Activated CD8-positive, alpha-beta memory T cell treated with anti-CD3 and anti-CD28 coated beads for 24 hours (primary cell): Measurements from ENCODE around the gene PROSER3.

Source experiments
- DNase-seq: peaks from one replicate; pipeline ENCODE4 v3.0.0-alpha.2; 2020

PROSER3 gene

DNA sequence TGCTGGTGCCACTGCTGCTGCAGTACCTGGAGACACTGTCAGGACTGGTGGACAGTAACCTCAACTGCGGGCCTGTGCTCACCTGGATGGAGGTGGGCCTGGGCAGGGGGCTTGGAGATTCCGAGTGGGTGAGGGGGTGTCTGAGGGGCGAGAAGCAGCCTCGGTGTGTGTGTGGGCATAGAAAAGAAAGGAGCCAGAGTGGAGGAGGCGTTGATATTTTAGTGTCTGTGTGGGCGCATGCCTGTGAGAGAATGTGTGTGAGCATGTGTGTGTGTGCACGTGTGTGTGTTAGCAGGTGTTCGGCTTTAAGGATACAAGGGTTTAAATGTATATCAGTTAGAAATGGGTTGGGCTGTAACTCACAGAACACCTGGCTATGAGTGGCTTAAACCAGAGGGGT, 21.1 kb downstream of the PROSER3 start:
- no peak for DNase-seq

DNA sequence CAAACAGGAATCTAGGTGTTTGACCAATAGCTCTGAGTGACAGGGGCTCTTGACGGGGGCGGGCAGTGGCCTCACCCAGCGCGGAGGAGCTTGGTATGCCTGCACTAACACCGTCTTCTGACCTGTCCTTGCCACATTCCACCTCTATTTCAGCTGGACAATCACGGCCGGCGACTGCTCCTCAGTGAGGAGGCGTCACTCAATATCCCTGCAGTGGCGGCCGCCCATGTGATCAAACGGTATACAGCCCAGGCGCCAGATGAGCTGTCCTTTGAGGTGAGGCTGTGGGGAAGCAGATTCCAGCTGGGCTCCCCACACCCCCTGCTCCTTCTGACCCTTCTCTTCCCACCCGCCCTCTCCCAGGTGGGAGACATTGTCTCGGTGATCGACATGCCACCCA, 22.1 kb downstream of the PROSER3 start:
- no peak for DNase-seq

DNA sequence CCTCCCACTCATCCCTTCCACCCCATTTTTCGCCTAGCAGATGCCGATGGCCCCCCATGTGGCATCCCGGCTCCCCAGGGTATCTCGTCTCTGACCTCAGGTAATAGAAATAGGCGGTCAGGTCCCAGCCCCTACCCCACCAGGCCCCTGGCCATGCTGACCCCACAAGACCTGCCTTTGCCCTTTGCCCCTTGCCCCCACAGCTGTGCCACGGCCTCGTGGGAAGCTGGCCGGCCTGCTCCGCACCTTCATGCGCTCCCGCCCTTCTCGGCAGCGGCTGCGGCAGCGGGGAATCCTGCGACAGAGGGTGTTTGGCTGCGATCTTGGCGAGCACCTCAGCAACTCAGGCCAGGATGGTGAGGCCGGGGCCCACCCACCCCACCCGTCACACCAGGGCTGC, 22.7 kb downstream of the PROSER3 start:
- DNase-seq: no peak

DNA sequence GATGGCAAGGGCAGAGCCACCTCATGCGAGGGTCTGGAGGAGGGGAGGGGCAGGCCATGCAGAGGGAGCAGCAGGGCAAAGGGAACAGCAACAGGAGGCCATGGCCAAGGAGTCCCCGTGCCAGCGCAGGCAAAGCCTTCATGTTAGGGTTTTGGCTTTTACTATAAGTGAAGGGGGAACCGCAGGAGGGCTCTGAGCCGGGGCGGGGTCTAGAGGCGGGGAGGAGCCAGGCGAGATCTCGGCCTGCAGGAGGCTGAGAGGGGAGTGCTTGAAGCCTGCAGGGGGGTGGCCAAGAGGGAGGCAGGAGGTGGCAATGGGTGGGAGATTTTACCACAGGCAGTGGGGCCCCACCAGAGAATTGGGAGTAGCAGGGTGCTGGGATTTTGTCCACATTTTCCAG, 23.7 kb downstream of the PROSER3 start:
- no peak for DNase-seq

DNA sequence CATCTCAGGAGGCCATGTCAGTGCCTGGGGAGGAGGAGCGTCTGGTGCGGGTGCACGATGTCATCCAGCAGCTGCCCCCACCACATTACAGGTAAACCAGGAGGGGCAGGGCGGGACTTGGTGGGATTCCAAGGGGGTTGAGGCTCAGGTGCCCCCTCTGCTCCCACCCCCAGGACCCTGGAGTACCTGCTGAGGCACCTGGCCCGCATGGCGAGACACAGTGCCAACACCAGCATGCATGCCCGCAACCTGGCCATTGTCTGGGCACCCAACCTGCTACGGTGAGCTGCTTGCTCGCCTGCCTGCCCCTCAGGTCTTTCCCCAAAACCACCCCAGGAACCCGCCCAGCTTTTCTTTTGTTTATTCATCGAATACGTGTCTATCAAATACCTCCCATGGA, 24.6 kb downstream of the PROSER3 start:
- no peak for DNase-seq

DNA sequence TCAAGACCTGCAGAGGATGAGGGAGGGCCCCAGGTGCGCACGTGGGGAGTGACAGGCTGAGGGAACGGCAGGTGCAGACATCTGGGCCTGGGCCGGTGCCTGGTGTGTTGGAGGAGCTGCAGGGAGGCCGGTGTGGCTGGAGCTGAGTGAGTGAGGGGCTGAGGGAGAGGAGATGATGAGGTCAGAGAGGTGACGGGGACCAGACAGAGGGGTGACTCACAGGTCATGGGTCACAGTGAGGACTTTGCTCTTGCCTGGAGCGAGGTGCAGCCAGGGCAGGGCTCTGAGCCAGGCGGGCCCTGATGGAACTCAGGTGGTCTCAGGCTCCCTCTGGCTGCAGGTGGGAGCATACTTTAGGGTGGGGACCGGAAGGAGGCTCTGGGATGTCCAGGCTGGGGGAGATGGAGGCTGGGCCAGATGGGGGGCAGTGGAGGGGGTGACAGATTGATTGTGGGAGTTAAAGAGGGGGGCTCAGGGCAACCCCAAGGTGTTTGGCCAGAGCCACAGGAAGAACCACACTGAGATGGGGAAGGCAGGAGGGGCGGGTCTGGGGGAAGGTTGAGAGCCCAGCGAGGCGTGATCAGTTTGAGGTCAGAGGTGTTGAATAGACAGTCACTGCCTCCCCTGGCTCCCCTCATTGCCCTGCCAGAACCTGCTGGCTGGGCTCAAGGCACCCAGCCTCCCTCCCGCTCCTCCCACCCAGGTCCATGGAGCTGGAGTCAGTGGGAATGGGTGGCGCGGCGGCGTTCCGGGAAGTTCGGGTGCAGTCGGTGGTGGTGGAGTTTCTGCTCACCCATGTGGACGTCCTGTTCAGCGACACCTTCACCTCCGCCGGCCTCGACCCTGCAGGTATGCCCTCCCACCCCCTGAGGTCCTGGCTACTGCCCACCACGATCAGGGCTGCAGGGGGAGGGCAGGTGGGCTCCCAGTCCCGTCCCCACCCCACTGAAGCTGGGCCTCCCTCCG, 25.8 kb downstream of the PROSER3 start:
- no peak for DNase-seq

DNA sequence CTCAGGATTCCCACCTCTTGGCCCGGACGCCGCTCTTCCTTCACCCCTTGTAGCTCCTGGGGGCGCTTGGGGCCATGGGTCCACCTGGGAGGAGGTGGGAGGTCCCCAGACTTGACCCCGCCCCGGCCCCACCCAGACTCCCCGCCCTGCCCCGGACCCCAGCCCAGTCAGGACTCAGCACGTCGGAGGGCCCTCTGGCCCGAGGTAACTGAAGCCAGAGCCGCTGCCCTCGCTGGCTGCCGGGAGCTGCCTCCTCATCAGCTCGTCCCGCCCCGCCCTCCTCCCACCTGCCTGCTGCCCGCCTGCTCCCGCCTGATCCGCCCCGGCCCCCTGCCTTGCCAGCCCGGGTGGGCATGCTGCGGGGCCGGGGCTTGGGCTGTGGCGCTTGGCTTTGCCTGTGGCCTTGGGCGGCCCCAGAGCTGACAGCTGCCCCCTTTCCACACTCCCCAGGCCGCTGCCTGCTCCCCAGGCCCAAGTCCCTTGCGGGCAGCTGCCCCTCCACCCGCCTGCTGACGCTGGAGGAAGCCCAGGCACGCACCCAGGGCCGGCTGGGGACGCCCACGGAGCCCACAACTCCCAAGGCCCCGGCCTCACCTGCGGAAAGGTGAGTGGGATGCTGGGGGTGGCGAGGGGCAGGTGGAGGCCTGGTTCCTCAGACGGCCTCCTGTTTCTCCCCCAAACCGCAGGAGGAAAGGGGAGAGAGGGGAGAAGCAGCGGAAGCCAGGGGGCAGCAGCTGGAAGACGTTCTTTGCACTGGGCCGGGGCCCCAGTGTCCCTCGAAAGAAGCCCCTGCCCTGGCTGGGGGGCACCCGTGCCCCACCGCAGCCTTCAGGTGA, 26.7 kb downstream of the PROSER3 start:
- DNase-seq: no peak

DNA sequence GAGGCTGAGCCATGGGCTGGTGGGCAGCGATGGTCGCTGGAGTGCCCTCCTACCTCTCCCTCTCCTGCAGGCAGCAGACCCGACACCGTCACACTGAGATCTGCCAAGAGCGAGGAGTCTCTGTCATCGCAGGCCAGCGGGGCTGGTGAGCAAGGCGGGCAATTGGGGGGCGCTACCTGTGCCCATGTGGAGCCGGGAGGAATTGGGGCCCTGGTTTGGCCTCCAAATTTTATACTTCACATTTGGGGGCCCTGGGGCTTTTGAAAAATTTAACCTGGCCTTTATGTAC, 27.3 kb downstream of the PROSER3 start:
- no peak for DNase-seq

DNA sequence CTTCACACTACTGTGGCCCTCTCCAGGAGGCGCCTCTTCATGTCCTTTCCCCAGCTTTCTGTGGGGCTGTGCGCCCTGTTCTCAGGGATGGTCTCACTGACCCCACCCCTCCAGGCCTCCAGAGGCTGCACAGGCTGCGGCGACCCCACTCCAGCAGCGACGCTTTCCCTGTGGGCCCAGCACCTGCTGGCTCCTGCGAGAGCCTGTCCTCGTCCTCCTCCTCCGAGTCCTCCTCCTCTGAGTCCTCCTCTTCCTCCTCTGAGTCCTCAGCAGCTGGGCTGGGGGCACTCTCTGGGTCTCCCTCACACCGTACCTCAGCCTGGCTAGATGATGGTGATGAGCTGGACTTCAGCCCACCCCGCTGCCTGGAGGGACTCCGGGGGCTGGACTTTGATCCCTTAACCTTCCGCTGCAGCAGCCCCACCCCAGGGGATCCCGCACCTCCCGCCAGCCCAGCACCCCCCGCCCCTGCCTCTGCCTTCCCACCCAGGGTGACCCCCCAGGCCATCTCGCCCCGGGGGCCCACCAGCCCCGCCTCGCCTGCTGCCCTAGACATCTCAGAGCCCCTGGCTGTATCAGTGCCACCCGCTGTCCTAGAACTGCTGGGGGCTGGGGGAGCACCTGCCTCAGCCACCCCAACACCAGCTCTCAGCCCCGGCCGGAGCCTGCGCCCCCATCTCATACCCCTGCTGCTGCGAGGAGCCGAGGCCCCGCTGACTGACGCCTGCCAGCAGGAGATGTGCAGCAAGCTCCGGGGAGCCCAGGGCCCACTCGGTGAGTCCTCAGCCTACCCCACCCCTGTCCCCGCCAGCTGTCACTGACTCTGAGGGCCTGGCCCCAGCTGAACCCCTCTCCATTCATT, 28.6 kb downstream of the PROSER3 start:
- DNase-seq: no peak

DNA sequence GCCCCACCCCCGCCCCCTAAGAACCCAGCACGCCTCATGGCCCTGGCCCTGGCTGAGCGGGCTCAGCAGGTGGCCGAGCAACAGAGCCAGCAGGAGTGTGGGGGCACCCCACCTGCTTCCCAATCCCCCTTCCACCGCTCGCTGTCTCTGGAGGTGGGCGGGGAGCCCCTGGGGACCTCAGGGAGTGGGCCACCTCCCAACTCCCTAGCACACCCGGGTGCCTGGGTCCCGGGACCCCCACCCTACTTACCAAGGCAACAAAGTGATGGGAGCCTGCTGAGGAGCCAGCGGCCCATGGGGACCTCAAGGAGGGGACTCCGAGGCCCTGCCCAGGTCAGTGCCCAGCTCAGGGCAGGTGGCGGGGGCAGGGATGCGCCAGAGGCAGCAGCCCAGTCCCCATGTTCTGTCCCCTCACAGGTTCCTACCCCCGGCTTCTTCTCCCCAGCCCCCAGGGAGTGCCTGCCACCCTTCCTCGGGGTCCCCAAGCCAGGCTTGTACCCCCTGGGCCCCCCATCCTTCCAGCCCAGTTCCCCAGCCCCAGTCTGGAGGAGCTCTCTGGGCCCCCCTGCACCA, 29.3 kb downstream of the PROSER3 start:
- DNase-seq: no peak

DNA sequence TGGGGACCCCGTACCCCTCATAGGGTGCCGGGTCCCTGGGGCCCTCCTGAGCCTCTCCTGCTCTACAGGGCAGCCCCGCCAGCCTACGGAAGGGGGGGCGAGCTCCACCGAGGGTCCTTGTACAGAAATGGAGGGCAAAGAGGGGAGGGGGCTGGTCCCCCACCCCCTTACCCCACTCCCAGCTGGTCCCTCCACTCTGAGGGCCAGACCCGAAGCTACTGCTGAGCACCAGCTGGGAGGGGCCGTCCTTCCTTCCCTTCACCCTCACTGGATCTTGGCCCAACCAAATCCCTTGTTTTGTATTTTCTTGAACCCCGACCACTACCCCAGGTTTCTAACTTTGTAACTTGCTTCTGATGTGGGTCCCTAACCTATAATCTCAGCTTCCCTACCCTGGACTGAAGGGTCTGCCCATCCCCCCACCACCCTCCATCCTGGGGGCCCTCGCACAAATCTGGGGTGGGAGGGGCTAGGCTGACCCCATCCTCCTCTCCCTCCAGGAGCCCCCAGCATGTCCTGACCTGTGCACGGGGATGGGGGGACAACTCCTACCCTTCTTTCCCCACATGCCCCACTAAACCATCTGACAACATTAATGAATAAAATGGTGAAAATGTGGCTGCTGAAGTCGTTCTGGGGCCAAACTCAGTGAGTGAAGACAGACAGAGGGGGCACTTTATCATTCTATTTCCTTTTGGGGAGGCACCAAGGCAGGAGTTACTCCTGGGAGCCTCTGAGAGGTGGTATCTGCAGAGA, 30.4 kb downstream of the PROSER3 start:
- DNase-seq: no peak

DNA sequence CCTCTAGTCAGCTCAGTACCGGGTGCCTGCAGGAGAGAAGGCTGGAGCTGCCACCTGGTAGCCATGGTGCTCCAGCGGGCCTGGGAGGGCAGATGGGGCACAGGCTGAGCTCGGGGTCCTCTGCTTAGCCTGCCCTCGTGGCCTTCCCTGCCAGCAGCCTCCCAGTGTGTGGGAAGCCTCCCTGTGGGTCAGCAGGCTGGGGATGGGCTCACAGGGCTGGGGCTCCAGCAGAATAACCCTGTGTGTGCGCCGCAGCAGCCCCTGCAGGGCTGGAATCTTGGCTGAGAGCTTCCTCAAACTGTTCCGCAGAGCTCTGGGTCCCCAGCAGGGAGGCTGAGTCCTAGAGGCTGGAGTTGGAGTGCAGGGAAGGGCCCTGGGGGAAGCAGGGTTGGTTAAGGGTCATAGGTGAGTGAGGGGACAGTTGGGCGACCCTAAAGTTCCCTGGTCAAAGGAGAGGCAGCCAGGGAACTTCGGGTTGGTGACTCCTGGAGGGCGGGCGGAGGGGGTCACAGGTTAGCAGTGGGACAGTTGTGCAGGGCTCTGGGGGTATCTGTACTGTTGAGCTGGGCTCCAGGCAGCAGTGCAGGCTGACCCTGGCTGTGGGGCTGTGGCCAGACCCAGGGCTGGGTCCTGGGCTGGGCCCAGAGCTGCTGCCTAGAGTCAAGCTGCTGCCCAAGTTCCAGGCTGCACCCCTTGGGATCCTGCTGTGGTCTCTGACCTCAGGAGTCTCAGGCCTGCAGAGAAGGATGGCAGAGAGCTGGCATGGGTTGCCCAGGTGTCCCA, 31.4 kb downstream of the PROSER3 start:
- DNase-seq: no peak

DNA sequence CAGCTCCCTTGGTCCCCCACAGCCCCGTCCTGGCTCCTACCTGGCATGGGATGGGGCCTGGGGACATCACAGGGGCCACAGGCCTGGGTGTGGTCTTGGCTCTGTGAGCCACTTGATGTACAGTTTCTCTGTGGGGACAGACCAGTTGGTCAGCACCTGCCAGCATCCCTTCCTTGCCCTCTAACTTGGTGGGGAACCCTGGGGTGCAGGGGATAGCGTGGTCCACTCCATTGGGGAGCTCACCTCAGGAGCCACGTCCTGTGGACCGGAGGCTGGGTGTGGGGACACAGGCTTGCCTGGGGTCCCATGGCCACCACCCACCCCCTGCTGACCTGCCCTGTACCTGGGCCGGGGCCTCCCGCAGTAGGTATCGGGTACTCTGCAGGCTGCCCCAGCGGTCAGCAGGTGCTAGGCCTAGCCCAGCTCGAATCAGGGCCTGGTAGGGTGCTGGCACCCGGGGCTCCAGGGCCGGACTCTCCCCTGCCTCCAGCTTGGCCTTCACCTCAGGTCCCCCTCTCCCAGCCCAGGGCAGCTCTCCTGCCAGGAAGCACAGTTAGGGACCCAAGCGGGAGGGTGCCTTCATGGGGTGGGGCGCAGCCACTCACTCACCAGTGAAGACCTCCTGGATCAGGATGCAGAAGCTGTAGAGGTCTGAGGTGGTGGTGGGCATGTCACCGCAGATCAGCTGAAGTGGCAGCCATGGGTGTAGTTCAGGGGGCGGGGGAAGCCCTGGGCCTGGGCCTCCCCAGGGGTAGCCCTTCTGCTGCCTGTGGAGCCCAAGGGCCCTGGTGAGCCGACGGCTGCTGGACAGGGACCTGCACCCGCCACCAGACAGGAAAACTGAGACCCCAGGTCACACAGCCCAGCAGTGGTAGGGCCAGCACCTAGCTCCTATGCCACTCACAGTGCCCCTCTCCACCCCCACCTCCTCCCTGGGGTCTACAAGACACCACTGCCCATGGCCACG, 32.3 kb downstream of the PROSER3 start:
- DNase-seq: no peak

DNA sequence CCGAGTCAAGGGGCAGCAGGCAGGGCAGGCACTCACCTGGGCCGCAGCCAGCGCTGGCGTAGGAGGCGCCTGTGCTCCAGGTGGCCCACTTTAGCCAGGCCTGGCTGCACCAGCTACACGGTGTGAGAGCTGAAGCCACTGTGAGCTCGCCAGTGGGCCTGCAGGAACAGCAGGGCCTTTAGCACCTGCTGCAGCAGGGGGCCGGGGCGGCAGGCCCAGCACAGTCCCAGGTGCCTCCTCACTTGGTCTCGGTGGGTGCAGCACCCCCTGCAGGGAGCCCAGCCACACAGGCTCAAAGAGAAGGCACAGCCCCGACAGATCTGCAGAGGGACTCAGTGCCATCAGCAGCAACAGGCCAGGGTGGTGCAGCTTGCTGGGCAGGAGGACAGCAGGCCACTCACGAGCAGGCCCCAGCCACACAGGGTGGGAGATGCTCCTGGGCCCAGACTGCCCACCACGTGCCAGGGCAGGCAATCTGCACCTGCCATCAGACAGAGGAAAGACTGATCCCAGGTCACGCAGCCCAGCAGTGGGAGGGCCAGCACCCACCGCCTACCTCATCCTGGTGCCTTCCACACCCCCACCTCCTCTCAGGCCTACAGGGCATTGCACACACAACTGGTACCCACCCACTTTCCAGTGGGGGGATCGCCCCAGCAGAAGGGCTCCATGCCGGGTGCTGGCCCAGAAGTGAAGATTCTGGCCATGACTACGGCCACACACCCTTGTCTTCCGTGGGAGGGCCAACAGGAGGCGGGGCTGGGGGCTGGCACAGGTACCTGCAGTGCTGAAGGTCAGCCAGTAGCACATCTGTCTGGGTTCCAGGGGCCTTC, 33.2 kb downstream of the PROSER3 start:
- DNase-seq: no peak

DNA sequence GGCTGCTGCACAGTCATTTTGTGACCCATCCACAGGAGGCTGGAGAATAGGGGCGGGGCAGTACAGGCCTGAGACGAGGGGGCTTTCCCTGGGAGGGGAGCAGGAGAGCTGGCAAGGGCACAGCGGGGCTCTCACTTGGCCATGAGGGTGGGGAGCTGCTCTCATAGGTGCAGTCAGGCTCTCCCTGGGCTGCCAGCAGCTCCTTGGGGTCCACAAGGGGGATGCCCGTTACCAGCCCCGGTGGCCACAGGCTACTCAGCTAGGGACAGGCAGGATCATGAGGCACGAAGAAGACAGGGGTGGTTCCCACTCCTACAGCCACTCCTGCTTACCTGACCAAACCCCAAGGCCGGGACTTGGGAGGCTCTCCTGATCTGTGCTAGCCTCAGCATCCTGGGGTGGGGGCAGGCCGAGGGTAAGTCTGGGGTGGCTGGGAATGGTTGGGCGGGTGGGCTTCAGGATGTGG, 33.9 kb downstream of the PROSER3 start:
- DNase-seq: no peak

DNA sequence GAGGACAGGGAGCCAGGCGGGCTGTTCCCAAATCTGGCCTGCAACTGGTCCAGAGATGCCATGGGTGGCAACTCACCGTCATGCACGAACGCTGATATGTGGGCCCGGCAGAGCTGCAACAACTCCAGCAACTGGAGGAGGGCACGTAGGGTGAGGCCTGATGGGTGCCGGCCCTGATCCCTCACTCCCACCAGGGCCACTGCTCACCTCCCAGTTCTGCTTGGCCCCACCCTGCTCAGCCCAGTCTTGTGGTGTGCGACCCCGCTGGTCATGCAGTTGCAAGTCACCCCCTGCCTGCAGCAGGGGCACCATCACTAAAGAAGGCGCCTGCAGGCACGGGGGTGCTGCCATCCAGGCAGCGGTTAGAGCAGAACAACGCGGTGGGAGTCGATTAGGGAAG, 34.3 kb downstream of the PROSER3 start:
- DNase-seq: no peak

DNA sequence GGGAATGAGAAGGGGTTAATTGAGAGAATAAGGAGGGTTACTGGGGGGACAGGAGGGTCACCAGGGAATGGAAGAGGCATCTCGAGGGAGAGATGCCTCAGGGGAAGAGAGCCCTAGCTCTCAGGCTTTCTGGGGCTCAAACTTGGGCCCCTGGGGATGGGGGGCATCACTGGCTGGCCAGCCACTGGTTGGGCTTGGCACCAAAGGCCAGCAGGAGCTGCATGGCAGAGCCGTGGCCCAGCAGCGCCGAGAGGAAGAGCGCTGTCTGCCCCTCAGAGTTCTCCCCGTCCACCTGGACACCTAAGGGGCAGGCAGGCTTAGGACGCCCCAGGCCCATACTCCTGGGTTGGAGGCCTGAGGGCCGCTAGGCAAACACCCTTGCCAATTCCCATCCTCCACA, 34.9 kb downstream of the PROSER3 start:
- no peak for DNase-seq

DNA sequence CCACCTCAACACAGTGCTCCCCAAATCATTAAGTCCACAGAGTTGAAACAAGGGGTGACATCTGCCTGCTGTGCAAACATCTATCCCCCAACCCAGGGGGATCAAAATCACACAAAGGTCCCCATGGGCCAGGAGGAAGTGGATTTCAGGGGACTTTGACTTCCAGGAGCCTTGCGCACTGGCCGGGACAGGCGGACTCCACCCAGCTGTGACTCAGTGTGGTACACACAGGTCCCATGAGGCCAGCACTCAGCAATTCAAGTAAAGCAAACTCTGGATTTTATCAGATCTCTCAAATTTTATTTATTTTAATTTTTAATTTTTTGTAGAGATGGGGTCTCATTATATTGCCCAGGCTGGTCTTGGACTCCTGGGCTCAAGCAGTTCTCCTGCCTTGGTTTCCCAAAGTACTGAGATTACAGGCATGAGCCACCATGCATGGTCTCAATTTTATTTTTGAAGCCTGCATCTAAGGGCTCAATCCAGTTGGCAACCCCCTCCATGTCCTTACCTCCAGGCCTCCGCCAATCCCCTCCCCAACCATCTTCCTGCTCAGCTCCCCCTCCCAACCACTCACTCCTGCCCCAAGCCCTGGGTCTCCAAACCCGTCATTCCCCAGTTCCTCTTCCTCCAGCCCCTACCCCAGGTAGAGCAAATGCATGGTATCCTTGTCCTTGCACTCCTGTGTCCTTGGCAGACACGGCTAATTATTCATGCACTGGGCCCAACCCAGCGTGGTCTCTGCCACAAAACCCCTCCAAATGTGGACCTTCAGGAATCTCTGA, 35.6 kb downstream of the PROSER3 start:
- no peak for DNase-seq
